Measurements from ENCODE around the gene PADI3.

Gene PADI3

GRCh38 chr1:17243274-17243673, 5.6 kb upstream of the PADI3 start:
- DNase-seq = no peak

DNA sequence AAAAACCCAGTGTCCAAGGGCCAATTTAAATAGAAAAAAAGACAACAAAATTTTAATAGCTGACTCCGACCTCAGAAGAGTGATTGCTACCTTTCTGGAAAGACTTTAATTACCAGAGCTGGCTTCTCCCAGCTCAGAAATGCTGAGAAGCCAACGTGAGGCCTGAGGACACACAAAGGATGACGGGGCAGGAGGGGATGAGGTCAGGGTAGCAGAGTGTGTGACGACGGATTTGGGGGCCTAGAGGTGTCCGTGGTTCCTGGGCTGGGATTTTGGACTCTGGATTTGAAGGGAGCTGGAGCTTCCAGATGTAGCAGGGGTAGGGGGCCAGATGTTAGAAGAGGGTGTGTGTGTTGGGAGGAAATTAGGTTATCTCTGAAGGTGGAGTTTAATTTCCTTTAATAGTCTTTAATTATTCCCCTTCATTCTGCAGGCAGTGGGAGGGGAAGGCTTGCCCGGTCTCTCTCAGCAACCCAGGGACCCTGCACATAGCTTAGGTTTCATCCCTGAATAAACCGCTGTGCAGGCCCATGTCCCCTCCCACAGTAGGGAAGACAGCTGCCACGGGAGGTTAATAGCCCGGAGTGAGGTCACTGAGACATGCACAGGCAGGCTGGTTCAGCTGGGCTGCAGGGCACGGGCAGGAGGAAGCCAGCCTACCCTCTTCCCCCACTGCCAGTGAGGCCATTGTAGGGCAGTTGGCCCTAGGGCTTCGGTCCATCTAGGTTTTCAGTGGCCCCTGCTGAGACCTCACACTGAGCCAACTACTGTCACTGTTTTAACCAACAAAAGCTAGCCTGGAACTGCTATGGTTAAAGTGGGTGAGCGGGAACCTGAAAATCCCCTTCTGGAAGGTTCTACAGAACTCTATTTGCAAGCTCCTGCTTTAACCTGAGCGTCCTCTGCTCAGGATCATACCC, 3.8 kb upstream of the PADI3 start:
- DNase-seq = no peak

- DNase-seq = no peak
Observed at GRCh38 chr1:17245816-17246325, 3.0 kb upstream of the PADI3 start.

DNA sequence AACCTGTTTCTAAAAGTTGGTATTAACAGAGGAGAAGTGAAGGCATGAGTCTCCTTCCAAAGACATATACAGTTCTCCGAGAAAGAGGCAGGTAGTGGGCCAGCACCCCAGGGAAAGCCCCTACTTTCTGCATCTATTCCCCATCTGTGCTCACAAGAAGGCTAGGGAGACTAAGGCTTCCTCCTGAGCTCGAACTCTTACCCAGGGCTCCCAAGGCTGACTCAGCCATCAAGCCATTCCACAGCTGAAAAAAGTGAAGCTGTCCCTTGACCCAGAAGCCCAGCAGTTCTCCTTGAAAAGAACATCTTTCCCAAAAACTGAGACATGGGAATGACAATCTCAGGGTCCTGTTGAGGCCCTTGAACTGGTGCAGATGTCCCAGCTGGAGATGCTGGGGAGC, 1.9 kb upstream of the PADI3 start:
- DNase-seq = no peak

DNA sequence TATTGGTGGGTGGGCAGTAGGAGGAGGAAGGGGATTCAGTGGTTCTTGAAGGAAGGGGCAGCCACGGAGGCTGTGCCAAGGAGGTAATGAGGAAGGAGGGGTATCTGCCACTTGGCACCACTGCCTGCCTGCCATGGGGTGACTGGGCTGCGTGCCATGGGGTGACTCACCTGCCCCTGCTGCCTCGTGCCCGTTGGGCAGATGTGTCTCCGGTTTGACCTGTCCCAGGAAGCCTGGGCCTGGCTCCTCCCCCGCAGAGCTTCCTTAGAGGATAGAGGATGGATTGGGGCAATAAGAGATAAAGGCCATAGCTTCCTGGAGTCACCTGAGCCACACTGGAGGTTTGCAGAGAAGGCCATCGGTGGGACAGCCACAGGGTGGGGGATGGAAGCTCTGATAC, 1.7 kb downstream of the PADI3 start:
- DNase-seq = no peak

- DNase-seq = no peak
Observed at GRCh38 chr1:17251246-17251645, 2.3 kb downstream of the PADI3 start.

- DNase-seq = no peak
Observed at GRCh38 chr1:17251701-17252376, 2.9 kb downstream of the PADI3 start.

DNA sequence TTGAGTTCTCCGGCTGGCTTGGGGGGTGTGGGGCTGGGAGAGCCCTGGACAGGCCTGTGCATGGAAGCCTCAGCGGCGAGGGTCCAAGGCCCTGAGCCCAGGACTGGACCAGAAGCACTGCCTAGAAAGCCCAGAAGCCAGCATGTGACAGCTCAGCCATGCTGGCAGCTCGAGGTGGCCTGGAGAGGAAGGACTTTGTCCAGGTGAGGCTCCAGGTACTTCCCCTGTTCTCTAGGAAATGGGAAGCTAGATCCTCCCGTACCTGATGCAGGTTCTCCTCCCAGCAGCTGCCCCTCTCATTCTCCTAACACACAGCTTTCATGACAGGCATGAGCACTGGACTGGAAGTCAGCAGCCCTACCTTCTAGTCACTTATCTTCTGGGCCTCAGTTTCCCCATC, 6.4 kb downstream of the PADI3 start:
- DNase-seq = no peak

GRCh38 chr1:17258116-17258757, 9.3 kb downstream of the PADI3 start:
- no peak for DNase-seq

GRCh38 chr1:17258758-17259130, 9.8 kb downstream of the PADI3 start:
- DNase-seq = no peak

GRCh38 chr1:17259233-17259873, 10.5 kb downstream of the PADI3 start:
- DNase-seq = no peak

DNA sequence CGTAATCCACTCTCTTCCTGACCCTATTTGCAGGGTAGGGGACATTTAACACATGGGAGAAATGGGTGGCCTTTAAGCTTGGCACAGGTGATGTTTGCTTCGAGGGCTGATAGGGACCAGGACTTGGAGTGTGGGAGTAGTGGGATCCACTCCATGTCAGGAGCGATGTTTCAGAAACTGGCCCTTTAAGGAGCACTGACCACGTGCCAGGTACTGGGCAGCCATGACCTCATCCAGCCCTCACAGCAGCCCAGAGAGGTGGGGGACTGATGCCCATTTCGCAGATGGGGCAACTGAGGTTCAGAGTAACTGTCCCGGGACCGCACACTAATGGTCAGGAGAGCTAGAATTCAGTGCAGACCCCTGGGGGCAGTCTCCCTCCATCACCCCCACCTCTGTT, 11.4 kb downstream of the PADI3 start:
- no peak for DNase-seq

DNA sequence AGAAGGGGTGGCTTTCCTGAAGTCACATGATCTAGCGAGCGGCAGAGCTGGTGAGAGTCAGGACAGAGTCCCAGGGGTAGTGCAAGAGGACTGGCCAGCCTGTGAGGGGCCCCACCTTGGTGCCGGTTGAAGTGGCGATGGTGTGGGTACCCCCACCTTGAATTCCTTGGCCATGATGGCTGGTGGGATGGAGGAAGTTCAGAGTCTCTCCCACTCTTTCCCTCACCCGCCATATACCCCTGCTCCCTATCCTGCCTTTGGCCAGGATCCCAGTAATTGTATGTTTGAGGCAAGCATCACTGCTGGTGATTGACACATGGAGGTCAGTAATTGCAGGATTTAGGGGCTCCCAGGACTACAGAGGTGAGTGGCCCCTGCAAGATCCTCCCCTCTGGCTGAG, 11.8 kb downstream of the PADI3 start:
- DNase-seq = no peak

DNA sequence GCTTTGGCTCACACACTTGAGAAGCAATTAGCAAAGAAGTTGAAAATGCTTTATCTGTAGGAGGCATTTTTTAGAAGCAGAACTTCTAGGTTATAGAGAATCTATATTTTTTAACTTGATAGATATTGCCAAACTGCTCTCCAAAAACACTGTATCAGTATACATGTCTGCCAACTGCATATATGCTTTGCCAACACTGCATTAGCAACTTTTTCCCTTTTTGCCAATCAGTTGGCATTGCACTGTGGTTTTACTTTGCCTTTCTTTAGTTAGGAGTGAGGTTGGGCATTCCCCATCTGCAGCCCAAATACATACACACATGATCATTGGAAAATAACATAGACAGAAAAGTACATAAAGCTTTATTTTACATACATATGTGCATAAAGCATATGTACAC, 15.0 kb downstream of the PADI3 start:
- no peak for DNase-seq

- DNase-seq = no peak
Observed at GRCh38 chr1:17264470-17264869, 15.6 kb downstream of the PADI3 start.

DNA sequence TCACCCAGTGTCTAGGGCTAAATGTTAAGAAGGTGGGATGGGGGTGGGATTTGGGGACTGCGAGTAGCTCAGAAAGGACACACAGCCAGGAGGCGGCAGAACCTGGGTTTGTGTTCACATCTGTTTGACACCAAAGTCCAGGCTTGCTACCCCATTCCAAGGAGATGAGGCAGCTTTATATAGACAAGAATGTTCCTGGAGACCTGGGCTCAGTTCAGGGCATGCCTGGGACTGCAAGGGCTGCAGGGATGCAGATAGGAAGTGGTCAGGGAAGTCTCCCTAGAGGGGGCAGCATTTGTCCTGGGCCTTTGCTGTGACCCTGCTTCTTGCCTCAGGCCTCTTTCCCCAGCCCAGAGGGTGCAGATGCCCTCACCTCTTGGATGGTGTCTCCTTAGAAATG, 16.3 kb downstream of the PADI3 start:
- DNase-seq = no peak

GRCh38 chr1:17265950-17266349, 17.1 kb downstream of the PADI3 start:
- DNase-seq = no peak

- no peak for DNase-seq
Observed at GRCh38 chr1:17270891-17271765, 22.2 kb downstream of the PADI3 start.

DNA sequence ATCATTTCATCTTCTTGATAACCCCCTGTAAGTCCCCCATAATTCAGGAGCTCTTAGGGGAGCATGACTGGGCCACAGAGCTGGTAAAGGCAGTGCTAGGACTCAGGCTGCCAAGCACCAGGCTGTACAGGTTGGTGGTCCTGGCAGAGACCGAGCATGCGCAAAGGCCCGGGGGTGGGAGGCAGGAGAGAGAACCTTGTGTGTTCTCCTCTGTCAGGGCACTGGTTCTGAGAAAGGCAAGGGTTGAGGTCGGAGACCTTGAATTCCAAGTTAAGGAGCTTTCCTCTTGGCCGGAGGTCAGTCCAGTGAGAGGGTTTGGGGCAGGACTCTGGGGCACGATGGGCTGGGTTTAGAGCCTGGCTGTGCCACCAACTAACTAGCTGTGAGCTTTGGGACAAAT, 23.2 kb downstream of the PADI3 start:
- no peak for DNase-seq

- DNase-seq = no peak
Observed at GRCh38 chr1:17272646-17273045, 23.7 kb downstream of the PADI3 start.

GRCh38 chr1:17273096-17273495, 24.2 kb downstream of the PADI3 start:
- no peak for DNase-seq

Data from midbrain (tissue), 1 donor.